HG03196 (cell line): Measurements from ENCODE around the gene OR51M1.
"Not testable (repeated sequence)": the region's sequence is repeated elsewhere in the genome, so short reads cannot be mapped to it uniquely, and the experiment has no call there.

Experiments used
- ATAC-seq: cut with Tn5 transposase; IDR thresholded peaks from one replicate; pipeline ENCODE4 v1.9.1; 2021; ENCODE audit not compliant: unreplicated experiment

Gene OR51M1, protein sequence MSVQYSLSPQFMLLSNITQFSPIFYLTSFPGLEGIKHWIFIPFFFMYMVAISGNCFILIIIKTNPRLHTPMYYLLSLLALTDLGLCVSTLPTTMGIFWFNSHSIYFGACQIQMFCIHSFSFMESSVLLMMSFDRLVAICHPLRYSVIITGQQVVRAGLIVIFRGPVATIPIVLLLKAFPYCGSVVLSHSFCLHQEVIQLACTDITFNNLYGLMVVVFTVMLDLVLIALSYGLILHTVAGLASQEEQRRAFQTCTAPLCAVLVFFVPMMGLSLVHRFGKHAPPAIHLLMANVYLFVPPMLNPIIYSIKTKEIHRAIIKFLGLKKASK

DNA sequence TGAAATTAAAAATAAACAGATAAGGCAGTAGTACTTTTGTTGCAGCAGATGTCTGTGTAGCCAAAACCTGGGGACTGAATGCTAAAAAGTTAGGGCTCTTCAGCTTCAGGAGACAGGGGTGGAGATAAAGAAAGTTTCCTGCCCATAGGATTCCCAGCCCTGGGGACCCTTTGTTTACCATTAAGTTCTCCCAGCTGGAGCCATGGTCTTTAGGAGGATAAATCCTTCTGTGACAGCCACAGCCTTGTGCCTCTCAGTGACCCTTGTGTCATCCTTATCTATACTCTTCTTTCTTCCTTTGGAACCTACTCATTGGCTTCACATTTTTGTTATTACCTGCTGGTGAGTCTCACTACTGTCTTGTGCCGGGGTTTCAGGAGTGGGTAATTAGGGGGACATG lies at the start of gene OR51M1:
OR51M1 (plus strand) TSS at position 237 of the 400 bp plus-strand sequence. CDS start 5,587 bp downstream, outside the sequence.
- no peak for ATAC-seq

DNA sequence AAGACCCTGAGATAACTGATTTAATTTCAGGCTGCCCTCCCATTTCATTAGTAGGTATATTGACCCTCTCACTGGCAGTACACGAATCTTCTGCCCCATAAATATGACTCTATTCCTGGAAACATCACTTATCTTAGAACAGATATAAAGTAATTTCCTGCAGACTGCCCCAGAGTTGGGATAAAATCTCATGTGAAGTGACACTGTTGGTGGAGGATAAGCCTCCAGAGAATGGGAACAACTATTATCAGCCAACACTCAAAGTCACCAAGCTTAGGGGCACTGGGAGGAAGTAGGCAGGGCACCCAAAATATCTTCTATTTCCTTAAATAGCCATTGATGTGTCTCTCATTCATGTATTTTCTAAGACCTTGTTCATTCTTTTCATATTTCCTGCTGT lies 48.4 kb upstream of the OR51M1 start:
- no peak for ATAC-seq

DNA sequence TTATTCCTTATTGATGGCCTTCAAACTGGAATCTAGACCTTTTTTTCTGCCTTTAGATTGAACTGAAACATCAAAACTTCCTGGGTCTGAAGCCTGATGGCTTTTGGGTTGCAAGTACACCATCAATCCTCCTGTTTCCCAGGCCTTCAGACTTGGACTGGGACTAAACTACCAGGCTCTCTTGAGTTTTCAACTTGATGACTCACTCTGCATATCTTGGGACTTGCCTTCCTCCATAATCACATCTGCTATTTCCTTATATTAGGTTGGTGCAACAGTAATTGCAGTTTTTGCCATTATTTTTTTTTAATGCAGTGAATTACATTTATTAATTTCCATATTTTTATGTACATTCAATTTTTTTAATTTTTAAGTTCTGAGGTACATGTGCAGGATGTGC lies 47.3 kb upstream of the OR51M1 start:
- no peak for ATAC-seq

DNA sequence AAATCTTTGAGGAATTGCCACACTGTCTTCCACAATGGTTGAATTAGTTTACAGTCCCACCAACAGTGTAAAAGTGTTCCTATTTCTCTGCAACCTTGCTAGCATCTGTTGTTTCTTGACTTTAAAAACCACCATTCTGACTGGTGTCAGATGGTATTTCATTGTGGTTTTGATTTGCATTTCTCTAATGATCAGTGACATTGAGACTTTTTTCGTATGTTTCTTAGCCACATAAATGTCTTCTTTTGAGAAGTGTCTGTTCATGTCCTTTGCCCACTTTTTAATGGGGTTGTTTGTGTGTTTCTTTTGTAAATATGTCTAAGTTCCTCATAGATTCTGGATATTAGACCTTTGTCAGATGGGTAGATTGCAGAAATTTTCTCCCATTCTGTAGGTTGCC lies 46.4 kb upstream of the OR51M1 start:
- not testable (repeated sequence) for ATAC-seq

DNA sequence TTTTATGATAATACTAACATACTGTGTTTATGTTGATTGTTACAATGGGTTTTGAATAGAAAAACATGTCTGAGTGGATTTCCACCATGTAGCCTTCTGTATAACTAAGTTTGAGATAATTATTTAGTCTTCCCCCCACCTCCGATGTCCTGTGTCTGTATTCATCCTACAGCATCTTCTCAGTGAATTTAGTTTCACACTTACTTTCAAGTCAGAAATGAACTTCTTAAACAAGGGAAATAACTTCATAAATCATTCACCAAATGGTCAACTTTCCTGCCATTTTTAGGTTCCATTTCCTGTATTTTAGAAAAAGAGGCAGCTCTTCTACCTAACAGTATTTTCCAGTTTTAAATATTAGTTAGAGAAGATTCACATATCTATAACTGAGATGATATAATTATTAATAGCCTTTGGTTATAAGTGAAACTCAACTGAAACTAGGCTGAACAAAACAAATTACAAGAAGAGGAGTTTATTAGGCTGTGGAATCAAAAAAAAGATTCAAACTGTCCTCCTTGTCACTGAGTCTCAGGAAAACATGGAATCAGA lies 43.8 kb upstream of the OR51M1 start:
- ATAC-seq = peak; percentile 79

DNA sequence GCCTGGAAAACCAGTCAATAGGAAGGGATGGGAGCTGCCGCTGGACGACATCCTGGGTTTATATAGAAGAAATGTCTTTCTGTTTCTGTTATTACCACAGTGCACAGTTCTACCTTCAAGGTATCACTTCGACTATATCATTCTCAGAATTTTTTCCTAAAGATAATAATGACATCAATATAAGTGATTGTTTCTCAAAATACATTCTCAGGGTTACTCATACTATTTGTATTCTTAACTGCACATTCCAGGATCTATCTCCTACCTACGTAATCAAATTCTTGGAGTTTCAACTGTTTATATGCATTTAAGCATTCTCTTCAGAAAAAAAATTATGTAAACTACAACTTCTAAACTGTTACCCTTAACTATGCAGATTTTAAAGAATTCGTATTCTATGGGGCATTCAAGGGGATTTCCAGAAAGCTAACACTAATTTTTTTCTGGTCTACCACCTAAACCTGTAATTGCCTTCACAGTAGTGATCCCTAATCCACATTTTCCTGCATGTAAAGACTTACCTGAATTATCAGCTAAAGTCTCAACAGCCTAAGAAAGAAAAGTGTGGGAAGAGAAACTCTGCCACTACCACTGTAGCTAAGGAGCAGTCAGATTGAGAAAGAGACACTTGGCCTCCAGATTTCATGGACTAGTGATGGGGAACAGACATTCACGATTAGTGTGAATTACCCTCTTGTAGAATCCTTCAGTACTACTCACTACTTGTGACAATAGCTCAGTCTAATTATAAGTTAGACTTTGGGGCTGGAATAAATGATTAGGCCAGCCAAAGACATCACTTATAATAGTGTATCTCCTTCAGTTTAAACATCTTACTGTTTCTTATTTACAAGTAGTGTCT lies 39.9 kb upstream of the OR51M1 start, which contains the start of gene OR51B5:
OR51B5 (minus strand) TSS at position 51 of the 862 bp plus-strand sequence; CDS start at position 51, 0 bp downstream.
- no peak for ATAC-seq

DNA sequence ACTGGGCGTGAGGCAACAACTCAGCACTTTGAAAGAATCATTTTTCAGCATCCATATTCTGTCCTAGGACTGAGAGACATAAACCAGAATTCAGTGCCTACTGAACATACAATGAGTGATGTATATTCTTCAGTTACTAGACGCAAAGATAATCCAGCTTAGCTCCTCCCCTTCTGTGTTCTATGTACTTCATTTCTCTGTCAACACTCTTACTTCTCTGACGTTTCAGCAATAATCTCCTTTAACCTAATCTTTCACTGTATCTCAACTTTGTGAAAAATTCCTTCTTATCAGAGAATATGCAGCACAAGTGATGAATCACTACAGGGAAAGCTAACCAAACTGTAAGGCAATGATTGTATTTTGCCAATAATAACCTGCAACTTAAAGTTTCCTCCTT lies 37.8 kb upstream of the OR51M1 start:
- ATAC-seq = no peak

DNA sequence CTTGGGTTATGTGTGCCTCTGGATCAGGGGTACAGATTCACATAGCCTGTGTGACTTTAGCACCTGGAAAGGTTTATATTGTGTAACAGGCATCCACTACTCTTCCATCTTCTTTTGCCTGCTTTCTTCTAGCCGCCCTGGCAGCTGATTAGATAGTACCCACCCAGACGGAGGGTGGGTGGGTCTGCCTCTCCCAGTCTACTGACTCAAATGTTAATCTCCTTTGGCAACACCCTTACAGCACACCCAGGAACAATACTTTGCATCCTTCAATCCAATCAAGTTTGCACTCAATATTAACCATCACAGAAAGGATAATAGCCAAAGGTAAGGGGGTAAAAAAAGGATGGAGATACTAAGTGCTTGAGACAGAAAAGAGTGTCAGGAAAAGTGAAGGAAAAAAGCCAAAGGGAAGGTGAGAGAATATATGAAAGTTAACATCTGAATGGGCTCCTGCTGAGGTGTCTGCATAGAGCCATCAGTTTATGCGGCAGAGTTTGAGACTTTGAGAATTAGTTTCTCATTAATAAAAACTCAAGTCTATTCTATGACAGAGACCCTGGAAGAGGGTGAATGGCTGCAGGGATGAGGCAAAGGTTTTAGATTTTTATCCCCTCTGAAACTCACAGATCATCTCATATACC lies 34.9 kb upstream of the OR51M1 start:
- ATAC-seq = no peak

DNA sequence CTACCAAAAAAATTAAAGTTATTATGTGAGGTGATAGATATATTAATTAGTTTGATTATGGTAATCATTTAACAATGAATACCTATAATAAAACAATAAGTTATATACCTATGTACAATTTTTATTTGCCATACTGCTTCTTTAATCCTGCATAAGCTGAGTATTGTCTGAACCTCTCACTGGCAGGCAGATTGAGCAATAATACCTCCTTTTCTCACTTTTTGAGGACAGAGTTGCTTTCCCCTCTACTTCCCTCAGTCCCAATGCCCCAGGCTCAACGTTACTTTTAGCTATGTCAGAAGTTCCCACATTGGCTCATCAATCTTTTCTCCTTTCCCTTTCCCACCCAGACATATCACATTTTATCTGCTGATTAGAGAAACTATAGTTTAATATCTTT lies 34.1 kb upstream of the OR51M1 start:
- no peak for ATAC-seq

DNA sequence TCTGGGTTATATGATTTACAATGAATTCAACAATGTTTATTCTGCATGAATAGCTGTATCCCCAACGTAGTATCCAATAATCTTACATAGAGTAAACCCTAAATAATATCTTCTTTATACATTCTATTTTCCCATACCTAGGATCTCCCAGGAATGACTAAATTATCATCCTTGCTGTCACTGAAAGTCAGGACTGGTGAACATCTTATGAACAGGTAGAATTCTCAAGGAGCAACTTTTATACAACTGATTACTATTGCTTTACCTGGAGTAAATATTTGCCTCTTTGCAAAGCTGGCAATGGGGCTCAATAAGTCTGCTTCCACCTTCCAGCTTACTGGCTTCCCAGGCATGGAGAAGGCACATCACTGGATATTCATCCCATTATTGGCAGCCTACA lies 32.4 kb upstream of the OR51M1 start, which contains the start of gene OR51B6:
OR51B6 (plus strand) TSS at position 301 of the 400 bp plus-strand sequence; CDS start at position 301, 0 bp downstream.
- no peak for ATAC-seq

DNA sequence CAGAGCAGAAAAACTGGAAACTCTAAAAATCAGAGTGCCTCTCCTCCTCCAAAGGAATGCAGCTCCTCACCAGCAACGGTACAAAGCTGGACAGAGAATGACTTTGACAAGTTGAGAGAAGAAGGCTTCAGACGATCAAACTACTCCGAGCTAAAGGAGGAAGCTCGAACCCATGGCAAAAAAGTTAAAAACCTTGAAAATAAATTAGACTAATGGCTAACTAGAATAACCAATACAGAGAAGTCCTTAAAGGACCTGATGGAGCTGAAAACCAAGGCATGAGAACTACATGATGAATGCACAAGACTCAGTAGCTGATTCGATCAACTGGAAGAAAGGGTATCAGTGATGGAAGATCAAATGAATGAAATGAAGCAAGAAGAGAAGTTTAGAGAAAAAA lies 27.6 kb upstream of the OR51M1 start:
- ATAC-seq = not testable (repeated sequence)

DNA sequence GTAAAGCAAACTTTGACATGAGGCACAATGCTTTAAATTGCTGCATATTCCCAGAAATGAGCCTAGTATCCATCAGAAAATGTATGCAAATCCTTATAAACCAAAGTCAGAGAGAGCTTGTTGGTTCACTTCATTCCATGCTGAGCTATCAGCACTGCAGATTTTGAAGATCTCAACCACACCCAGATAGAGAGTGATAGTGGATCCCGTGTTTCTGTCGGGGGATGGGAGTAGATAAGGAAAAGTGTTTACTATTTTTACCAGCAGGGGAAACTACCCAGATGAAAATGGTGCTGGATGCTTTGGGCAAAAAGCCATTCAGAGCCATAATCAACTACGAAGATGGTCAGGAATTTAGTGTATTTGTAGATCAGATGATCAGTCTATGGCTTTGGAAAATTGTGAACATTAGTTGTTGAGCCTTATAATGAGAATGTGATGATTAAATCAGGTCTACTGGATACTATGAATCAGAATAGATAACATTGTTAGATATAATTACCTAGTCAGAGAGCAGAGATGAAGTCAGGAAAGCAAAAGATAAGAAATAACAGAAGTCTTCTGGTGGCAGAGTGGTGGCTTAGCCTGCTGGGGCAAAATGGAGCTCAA lies 21.5 kb upstream of the OR51M1 start:
- no peak for ATAC-seq

DNA sequence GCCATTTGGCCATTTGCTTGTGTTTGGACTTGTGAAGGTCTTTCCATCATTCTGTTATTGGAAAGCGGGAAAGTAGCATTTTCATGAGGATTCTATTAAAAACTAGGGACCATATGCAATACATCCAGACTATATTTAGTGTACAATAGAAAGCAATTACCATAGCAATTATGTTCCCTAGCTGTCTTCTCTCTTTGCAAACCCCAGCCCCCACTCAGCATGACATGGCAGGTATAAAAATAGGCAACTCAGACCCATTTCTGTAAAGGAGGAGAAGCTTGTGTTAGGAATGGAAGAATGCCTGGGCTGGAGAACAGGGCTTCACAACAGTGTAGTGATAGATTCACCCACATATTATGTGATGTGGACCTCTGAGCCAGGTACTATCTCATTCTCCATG lies 19.9 kb upstream of the OR51M1 start:
- no peak for ATAC-seq

DNA sequence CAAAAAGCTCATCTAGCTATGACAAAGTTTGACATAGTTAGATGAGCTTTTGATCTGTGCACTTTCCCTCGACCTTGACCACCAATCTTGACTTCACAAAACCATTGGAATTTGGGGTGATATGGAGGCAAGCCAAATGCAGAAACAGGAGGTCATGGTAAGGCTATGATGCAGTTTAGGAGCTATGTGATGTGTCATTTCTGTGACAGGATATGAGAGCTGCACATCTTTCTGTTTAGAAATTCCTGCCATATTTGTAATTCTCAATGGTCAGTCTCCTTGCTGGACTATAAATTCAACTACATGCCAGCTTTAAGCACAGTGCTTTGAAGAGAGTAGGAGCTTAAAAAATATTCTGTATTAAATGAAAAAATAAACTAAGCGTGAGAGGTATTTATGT lies 19.4 kb upstream of the OR51M1 start:
- ATAC-seq = no peak

DNA sequence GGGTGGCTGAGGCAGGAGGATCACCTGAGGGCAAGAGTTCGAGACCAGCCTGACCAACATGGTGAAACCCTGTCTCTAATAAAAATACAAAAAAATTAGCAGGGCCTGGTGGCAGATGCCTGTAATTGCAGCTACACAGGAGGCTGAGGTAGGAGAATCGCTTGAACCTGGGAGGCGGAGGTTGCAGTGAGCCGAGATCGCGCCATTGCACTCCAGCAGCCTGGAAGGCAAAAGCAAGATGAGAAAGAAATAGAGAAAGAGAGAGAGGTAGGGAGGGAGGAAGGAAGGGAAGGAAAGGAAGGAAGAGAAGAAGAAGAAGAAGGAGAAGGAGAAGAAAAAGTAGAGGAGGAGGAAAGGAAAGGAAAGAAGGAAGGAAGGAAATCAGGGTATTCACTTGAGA lies 17.2 kb upstream of the OR51M1 start:
- ATAC-seq = not testable (repeated sequence)

DNA sequence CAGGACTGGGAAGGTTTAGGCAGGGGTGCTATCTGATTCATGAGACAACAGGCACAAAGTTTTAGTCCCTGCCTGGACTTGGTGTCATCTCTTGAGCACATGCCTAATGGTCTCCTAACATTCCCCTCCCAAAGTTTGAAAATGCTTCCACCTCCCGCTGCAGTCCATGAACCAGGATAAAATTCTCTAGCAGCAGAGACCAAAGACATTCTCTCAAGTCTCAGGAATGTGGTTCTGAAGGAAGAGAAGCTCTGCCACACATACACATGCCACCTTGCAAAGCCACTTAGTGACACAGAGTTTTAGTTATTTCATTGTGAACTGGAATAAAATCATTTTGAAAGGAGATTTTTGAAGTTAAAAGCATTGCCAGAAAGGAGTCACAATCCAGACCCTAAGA lies 16.8 kb upstream of the OR51M1 start:
- no peak for ATAC-seq

DNA sequence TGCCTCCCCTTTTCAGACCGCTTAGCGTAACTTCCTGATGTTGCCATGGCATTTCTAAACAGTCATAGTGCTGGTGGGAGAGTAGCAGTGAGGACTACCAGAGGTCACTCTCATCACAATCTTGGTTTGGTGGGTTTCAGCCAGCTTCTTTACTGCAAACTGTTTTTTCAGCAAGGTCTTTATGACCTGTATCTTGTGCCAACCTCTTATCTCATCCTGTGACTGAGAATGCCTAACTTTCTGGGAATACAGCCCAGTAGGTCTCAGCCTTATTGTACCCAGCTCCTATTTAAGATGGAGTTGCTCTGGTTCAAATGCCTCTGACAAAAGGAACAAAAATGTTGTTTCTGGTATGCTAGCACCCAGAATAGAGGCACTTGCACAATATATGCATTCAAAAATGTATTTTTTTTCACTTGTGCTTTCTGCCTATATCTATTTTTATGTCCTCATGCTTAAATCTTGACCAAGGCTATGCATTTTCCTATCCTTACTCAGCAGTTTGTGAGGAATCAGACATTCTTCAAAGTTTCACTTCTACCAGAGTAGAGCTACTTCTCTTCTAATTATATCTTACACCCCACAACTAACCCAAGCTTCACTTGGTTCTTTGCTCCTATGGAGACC lies 16.1 kb upstream of the OR51M1 start:
- ATAC-seq = no peak

DNA sequence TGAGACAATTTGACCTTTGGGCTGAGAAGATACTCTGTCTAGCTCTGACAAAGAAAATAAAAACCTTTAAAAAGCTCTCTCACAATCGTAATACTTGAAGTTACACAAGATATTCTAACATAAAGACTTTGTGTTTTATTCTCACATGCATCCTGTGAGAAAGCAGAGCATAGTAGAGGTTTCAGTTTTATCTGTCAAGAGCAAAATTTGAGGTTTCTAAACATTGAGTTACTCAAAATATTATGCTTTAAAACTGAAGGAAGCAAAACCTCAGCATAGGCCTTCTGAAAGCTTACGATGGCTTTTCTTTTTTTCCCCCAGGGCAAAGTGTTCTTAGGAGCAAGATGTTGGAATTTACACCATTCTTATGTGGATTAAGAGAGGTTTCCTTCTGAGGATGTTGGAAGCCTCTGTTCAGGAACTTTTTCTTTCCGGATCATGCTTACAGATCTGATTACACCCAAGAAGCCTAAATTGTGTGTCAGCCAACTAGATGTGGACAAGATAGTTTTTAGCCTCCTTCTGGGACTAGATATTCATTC lies 15.0 kb upstream of the OR51M1 start:
- ATAC-seq = peak; percentile 62

DNA sequence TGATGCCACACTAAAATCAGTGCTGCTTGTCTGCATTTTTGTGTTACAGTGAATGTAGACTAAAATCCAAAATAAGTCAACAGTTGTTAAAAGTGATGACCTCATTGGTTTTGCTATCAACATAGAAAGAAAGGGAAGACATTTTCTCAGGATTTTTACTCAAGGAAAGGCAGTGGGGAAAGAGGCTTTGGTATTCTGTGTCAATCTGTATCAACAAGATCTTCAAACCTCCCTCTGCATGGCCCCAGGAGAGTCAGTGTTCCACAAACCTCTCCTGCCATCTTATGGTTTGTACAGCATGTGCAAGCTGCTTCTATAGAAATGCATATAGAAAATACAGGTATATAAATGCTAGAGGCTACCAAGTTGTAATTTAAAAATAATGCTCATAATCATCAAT lies 13.8 kb upstream of the OR51M1 start:
- ATAC-seq = peak; percentile 63

DNA sequence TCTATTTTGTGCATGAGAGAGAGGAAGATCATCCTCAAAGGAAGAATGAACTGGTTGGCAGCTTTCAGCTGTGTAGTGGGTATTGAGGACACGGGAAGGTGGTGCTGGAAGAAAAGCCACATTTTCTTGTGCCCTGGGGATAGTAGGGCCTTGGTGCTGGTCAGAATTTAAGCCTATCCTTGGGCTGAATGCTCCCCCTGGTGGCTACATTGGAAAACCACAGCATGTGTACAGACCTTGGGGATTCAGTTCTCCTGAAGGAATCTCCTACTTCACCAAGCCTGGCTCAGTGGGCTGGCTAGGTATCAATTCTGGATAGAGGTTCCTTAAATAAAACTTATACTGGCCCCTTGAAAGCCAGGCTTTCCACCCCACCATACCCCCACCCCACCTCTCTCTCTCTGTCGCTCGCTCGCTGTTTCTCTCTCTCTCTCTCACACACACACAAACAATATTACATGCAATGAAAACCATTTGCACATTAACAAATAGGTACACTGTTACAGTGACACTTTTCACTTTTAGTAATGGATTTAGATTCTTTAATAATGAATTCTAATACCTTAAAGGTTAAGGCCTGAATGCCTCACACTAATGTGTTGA lies 2.8 kb upstream of the OR51M1 start:
- ATAC-seq = peak; percentile 93
